ENCODE results near the gene VIPR2. TPM values are rescaled to one million over a fixed set of nuclear protein-coding genes. Genes with fewer than 3 reads are reported as not detected.

The VIPR2 gene
- polyA plus RNA-seq, 1 donor from 2014 or later: 0.51 TPM

GRCh38 chr7:159032753-159033472 lies 111.8 kb downstream of the VIPR2 start:
- Histone ChIP-seq H3K36me3 (ENCODE audit: insufficient read depth, low read length) (no peaks in the 10 kb centered on the region), H2AFZ (ENCODE audit: low read depth, low read length) (no peak overlapping the region), H3K27ac (ENCODE audit: low read length) (no peak overlapping the region), H3K9me3 (ENCODE audit: low read length) (no peaks in the 10 kb centered on the region), H3K4me2 (ENCODE audit: low read length) (no peak overlapping the region), H3K9me2 (ENCODE audit: insufficient read depth, low read length) (no peaks in the 10 kb centered on the region), H3F3A (ENCODE audit: insufficient read depth, low read length, poor library complexity, severe bottlenecking) (no peaks in the 10 kb centered on the region), H3K4me3 (ENCODE audit: low read length) (no peak overlapping the region), H3K27me3 (ENCODE audit: insufficient read depth, low read depth, low read length) (peaks cover 3% of the 10 kb centered on the region), H4K20me1 (ENCODE audit: insufficient read depth) (no peaks in the 10 kb centered on the region), H3K79me2 (replicated peaks; ENCODE audit: insufficient read depth, low read length) (no peaks in the 10 kb centered on the region), H3K9ac (ENCODE audit: low read length) (no peak overlapping the region)
- no peak for TF ChIP-seq TAF1 (IDR thresholded peaks at IDR 0.05; ENCODE audit: low read depth)

- H3F3A ChIP-seq (ENCODE audit: insufficient read depth, low read length, poor library complexity, severe bottlenecking): no peaks in the 10 kb centered on the region
- no peaks in the 10 kb centered on the region for H3K79me2 ChIP-seq (replicated peaks; ENCODE audit: insufficient read depth, low read length)
- TF ChIP-seq MXI1 (conservative IDR thresholded peaks at IDR 0.05; ENCODE audit: poor library complexity, severe bottlenecking): no peak
- no peak for TF ChIP-seq EP300 (conservative IDR thresholded peaks at IDR 0.05; ENCODE audit: poor library complexity, severe bottlenecking)
- TF ChIP-seq CTCF (IDR thresholded peaks at IDR 0.05; ENCODE audit: poor library complexity, severe bottlenecking): no peak
- no peak for TF ChIP-seq REST (IDR thresholded peaks at IDR 0.05; ENCODE audit: borderline replicate concordance)
- TF ChIP-seq SMC3 (conservative IDR thresholded peaks at IDR 0.05; ENCODE audit: poor library complexity): no peak
- TF ChIP-seq RAD21 (conservative IDR thresholded peaks at IDR 0.05): no peak
- no peak for TF ChIP-seq EZH2 (IDR thresholded peaks at IDR 0.05; ENCODE audit: borderline replicate concordance, insufficient read depth, low read length, poor library complexity, severe bottlenecking)
- TF ChIP-seq POLR2AphosphoS5 (IDR thresholded peaks at IDR 0.05): no peak
- TF ChIP-seq TAF1 (IDR thresholded peaks at IDR 0.05; ENCODE audit: low read depth): no peak
- no peaks in the 10 kb centered on the region for H4K20me1 ChIP-seq (ENCODE audit: insufficient read depth)
- H3K9ac ChIP-seq (ENCODE audit: low read length): no peak overlapping the region
- no peak overlapping the region for H3K27ac ChIP-seq (ENCODE audit: low read length)
- H3K4me3 ChIP-seq (ENCODE audit: low read length): no peak overlapping the region
- H3K36me3 ChIP-seq (ENCODE audit: insufficient read depth, low read length): no peaks in the 10 kb centered on the region
- H3K27me3 ChIP-seq (ENCODE audit: insufficient read depth, low read depth, low read length): peaks cover 3% of the 10 kb centered on the region
- H3K4me2 ChIP-seq (ENCODE audit: low read length): no peak overlapping the region
- H3K9me3 ChIP-seq (ENCODE audit: low read length): no peaks in the 10 kb centered on the region
- H3K9me2 ChIP-seq (ENCODE audit: insufficient read depth, low read length): no peaks in the 10 kb centered on the region
- no peak overlapping the region for H2AFZ ChIP-seq (ENCODE audit: low read depth, low read length)
Observed at GRCh38 chr7:159032322-159032721, 112.3 kb downstream of the VIPR2 start.

All from neural cell (in vitro differentiated cells).